ENCODE results near the gene ZER1.

ZER1 gene

DNA sequence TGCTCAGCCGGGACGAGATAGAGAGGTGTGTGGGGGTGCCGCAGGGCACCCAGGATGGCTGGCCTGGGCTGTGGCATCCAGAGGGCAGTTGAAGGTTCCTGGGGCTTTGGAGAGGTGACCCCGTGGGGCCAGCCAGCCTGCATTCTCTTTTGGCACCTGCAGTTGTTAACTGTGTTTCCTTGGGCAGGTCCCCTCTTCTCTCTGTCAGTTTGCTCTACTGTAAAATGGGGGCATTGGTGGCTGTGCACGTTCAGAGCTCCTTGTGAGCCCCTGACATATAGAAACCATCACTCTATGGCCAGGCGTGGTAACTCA is 56.3 kb downstream of the ZER1 start:
- no peak for TF ChIP-seq CTCF (IDR thresholded peaks at IDR 0.05; ENCODE audit: borderline replicate concordance, insufficient read depth, low read depth, low read length)
- no peak overlapping the region for H3K4me3 ChIP-seq (ENCODE audit: low read depth, low read length)

GRCh38 chr9:128714586-128715435 is 56.9 kb downstream of the ZER1 start:
- no peak for TF ChIP-seq CTCF (IDR thresholded peaks at IDR 0.05; ENCODE audit: borderline replicate concordance, insufficient read depth, low read depth, low read length)
- no peak overlapping the region for H3K4me3 ChIP-seq (ENCODE audit: low read depth, low read length)

- no peak for TF ChIP-seq CTCF (IDR thresholded peaks at IDR 0.05; ENCODE audit: borderline replicate concordance, insufficient read depth, low read depth, low read length)
Measured at GRCh38 chr9:128713941-128714573, 57.7 kb downstream of the ZER1 start.

DNA sequence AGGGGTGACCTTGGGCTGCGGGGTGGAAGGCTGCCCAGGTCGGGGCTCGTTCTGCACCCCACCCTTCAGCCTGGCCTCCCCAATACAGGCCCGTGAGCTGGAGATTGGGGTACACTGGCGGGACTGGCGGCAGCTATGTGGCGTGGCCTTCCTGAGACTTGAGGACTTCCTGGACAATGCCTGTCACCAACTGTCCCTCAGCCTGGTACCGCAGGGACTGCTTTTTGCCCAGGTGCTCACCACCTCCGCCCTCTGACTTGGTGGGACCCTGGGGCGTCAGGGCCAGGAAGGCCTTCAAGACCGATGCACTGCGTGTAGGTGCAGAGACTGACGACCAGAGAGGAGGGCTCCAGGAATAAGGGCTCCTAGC is 58.3 kb downstream of the ZER1 start:
- no peak overlapping the region for H3K4me3 ChIP-seq (ENCODE audit: low read depth, low read length)

More at GRCh38 chr9:128713941-128714573, 57.7 kb downstream of the ZER1 start:
- no peak overlapping the region for H3K4me3 ChIP-seq (ENCODE audit: low read depth, low read length)

GRCh38 chr9:128712451-128713410 is 59.0 kb downstream of the ZER1 start:
- no peak for TF ChIP-seq CTCF (IDR thresholded peaks at IDR 0.05; ENCODE audit: borderline replicate concordance, insufficient read depth, low read depth, low read length)
- H3K4me3 ChIP-seq (ENCODE audit: low read depth, low read length), result no peak overlapping the region

More for the DNA sequence above, 58.3 kb downstream of the ZER1 start:
- TF ChIP-seq CTCF (IDR thresholded peaks at IDR 0.05; ENCODE audit: borderline replicate concordance, insufficient read depth, low read depth, low read length), result no peak

DNA sequence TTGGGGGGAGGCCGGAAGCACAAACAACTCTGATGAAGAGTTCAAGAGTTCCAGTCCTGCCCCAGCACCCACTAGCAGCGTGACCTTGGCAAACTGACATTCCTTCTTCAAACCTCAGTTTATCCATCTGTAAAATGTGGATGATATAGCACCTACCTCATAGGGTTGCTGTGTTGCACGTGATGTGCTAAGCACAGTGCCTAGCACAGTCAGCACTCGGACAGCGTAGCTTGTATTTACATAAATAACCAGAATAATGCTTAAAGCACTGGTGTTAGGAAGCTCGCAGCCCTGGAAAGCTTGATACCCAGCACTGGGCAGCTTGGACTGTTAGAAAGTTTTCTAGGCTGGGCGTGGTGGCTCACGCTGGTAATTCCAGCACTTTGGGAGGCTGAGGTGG is 64.3 kb downstream of the ZER1 start:
- H3K4me3 ChIP-seq (ENCODE audit: low read depth, low read length), result no peak overlapping the region

More for the DNA sequence above, 64.3 kb downstream of the ZER1 start:
- TF ChIP-seq CTCF (IDR thresholded peaks at IDR 0.05; ENCODE audit: borderline replicate concordance, insufficient read depth, low read depth, low read length), result no peak

All from GM12875 (cell line).